H1 (cell line): ENCODE results near the gene UBA3. TPM values are rescaled to one million over a fixed set of nuclear protein-coding genes. Genes with fewer than 3 reads are reported as not detected.

Experiments
- BACH1 ChIP-seq: IDR thresholded peaks from 2 replicates; pipeline ENCODE4 v1.6.1; 2012; ENCODE audit warnings: low read length, improper control_type of control experiment
- CEBPB ChIP-seq: IDR thresholded peaks from 2 replicates; pipeline ENCODE4 v1.6.1; 2012; ENCODE audit warnings: low read depth, low read length
- CREB1 ChIP-seq: IDR thresholded peaks from 2 replicates; pipeline ENCODE4 v1.6.1; 2012; ENCODE audit warnings: inconsistent platforms
- EZH2 ChIP-seq: fragments of 200-600 bp; sonication (generic); IDR thresholded peaks from 2 replicates; pipeline ENCODE4 v1.7.1; 2012; ENCODE audit warnings: low read depth, mild to moderate bottlenecking, moderate library complexity, low read length, inconsistent platforms; ENCODE audit not compliant: severe bottlenecking
- GABPA ChIP-seq: IDR thresholded peaks from 2 replicates; pipeline ENCODE4 v1.6.1; 2011; ENCODE audit warnings: mild to moderate bottlenecking, low read length, moderate library complexity, borderline replicate concordance; ENCODE audit not compliant: insufficient read depth
- HDAC2 ChIP-seq, 2 experiments: fragments of 300-600 bp in 1 of 2; sonication (generic) in 1 of 2; IDR thresholded peaks; 2 replicates each; pipeline ENCODE4 v1.6.1; 2011 to 2012; ENCODE audit warnings: low read depth in 2 of 2, low read length in 2 of 2, mild to moderate bottlenecking in 2 of 2, moderate library complexity in 2 of 2, borderline replicate concordance in 1 of 2, inconsistent platforms in 1 of 2
- HDAC6 ChIP-seq: IDR thresholded peaks from one replicate; pipeline ENCODE4 v1.7.1; 2012; ENCODE audit warnings: low read depth, mild to moderate bottlenecking, inconsistent platforms, low read length, moderate library complexity
- KDM1A ChIP-seq: fragments of 200-600, 300-600 bp; sonication (generic); IDR thresholded peaks from 2 replicates; pipeline ENCODE4 v1.7.1; 2016; ENCODE audit warnings: mild to moderate bottlenecking, low read length, borderline replicate concordance
- PHF8 ChIP-seq: fragments of 200-600 bp; sonication (generic); conservative IDR thresholded peaks from 2 replicates; pipeline ENCODE4 v1.7.1; 2012; ENCODE audit warnings: low read depth, mild to moderate bottlenecking, inconsistent platforms, low read length, moderate library complexity
- SAP30 ChIP-seq: fragments of 300-600 bp; sonication (generic); IDR thresholded peaks from 2 replicates; pipeline ENCODE4 v1.7.1; 2012; ENCODE audit warnings: low read length, moderate library complexity, mild to moderate bottlenecking, inconsistent platforms; ENCODE audit not compliant: insufficient read depth, insufficient replicate concordance
- SIX5 ChIP-seq: IDR thresholded peaks from 2 replicates; pipeline ENCODE4 v1.6.1; 2011; ENCODE audit warnings: mild to moderate bottlenecking, low read depth, low read length
- SP2 ChIP-seq: IDR thresholded peaks from 2 replicates; pipeline ENCODE4 v1.6.1; 2012; ENCODE audit warnings: mild to moderate bottlenecking, low read length, inconsistent platforms
- SRF ChIP-seq: IDR thresholded peaks from 2 replicates; pipeline ENCODE4 v1.6.1; 2011; ENCODE audit warnings: mild to moderate bottlenecking, low read depth, low read length, moderate library complexity
- TEAD4 ChIP-seq: IDR thresholded peaks from 2 replicates; pipeline ENCODE4 v1.6.1; 2012; ENCODE audit warnings: low read depth, low read length, inconsistent platforms, mixed read lengths
- ZNF274 ChIP-seq: IDR thresholded peaks from 2 replicates; pipeline ENCODE4 v1.7.0; 2012; ENCODE audit warnings: low read length, borderline replicate concordance; ENCODE audit errors: extremely low read depth
- polyA plus RNA-seq, 7 experiments: library from polyadenylated mRNA; depleted of rRNA in 3 of 7; stranded (reverse) in 5 of 7; unstranded in 2 of 7; fragments of >200 nt in 5 of 7; fragments of 200-250 nt in 2 of 7; gene quantifications; 1 replicate in 5 of 7; 2 replicates in 1 of 7; 4 replicates in 1 of 7; pipeline versions ENCODE4 v1.2.1 to v1.2.3, GENCODE V29; 2011 to 2013; ENCODE audit warnings: missing spikeins in 2 of 7, mixed read lengths in 2 of 7
- total RNA-seq: library from RNA; stranded (reverse); fragmentation: NEBNext Ultra II Directional; extraction: Animal tissue kit (Norgen Biotek cat#: 25700); gene quantifications from 2 replicates; pipeline ENCODE4 v1.2.1, GENCODE V29; 2021
- TF ChIP-seq, protein P1 (sequence below), 3 experiments: IDR thresholded peaks; 1 replicate in 2 of 3; 2 replicates in 1 of 3; pipeline versions ENCODE4 v1.5.1 to v1.6.1; 2011; ENCODE audit warnings: low read length in 3 of 3, mild to moderate bottlenecking in 3 of 3, inconsistent platforms in 2 of 3, low read depth in 1 of 3, moderate library complexity in 1 of 3; ENCODE audit not compliant: insufficient read depth in 1 of 3; ENCODE audit errors: control extremely low read depth in 1 of 3
- TF ChIP-seq, protein P2 (sequence below): IDR thresholded peaks from 2 replicates; pipeline ENCODE4 v1.6.1; 2011; ENCODE audit warnings: low read length, improper control_type of control experiment

Gene UBA3
- total and polyA plus RNA-seq, 2 of the 8 experiments (the other 6 are each of a cell fraction or from before 2014, with no cell fraction given), result 40.8 to 97.8 TPM

DNA sequence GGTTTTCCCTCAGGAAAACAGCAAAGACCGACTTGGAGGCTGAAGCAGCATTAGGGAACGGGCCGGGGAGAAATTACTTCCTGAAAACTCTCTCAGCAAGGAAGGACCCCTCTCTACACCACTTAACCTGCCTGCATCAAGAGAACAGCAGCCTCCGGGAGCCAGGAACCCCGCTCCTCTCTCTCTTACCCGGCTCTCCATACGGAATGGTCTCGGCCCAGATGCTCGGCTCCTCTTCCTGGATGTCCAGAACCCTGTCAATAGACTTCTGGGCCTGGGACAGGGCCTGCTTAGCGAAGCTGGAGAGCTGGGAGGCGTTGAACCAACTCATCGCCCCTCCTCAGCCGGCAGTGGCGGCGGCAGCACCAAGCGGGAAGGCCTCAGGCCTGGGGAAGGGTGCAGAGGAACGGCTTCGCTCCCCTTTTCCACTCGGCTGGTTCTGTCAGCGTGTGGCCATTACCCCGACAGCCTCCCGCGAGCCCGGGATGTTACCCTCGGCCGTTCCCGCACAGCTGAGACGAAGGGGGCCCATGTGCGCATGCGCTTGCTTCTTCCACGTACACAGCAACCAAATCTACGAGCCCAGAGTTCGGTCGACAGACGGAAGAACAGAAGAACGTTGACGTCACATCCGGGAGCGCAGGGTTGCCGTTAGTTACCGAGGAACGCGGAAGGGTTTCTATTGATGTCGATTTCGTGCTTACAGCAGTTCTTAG is 28.3 kb downstream of the UBA3 start, which contains the start of gene TMF1 (continued):
- TF ChIP-seq HDAC2 (IDR thresholded peaks at IDR 0.05; ENCODE audit: borderline replicate concordance in 1 of 2, low read depth in 2 of 2, low read length in 2 of 2) (0 out of 4 replicates have a peak, but pooled peaks of 1 of the 2 experiments have one; percentile 66), SAP30 (peak; percentile 86), TEAD4 (peak; percentile 68; the same call in 1 of the 2 replicates), HDAC6 (no peak), SRF (no peak), SIX5 (no peak), ZNF274 (no peak), CREB1 (peak; percentile 94), KDM1A (no peak), BACH1 (no peak), GABPA (peak; percentile 81; the same call in 1 of the 2 replicates), SP2 (no peak), PHF8 (peak; percentile 79), CEBPB (no peak), EZH2 (no peak)
- TF ChIP-seq, protein P1, sequence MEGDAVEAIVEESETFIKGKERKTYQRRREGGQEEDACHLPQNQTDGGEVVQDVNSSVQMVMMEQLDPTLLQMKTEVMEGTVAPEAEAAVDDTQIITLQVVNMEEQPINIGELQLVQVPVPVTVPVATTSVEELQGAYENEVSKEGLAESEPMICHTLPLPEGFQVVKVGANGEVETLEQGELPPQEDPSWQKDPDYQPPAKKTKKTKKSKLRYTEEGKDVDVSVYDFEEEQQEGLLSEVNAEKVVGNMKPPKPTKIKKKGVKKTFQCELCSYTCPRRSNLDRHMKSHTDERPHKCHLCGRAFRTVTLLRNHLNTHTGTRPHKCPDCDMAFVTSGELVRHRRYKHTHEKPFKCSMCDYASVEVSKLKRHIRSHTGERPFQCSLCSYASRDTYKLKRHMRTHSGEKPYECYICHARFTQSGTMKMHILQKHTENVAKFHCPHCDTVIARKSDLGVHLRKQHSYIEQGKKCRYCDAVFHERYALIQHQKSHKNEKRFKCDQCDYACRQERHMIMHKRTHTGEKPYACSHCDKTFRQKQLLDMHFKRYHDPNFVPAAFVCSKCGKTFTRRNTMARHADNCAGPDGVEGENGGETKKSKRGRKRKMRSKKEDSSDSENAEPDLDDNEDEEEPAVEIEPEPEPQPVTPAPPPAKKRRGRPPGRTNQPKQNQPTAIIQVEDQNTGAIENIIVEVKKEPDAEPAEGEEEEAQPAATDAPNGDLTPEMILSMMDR (IDR thresholded peaks at IDR 0.05; ENCODE audit: control extremely low read depth in 1 of 3, insufficient read depth in 1 of 3, low read depth in 1 of 3, low read length in 3 of 3), result no peak
- TF ChIP-seq, protein P2, sequence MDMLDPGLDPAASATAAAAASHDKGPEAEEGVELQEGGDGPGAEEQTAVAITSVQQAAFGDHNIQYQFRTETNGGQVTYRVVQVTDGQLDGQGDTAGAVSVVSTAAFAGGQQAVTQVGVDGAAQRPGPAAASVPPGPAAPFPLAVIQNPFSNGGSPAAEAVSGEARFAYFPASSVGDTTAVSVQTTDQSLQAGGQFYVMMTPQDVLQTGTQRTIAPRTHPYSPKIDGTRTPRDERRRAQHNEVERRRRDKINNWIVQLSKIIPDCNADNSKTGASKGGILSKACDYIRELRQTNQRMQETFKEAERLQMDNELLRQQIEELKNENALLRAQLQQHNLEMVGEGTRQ, result no peak
